IMR-90 (cell line): ENCODE results near the gene MET. TPM values are rescaled to one million over a fixed set of nuclear protein-coding genes. Genes with fewer than 3 reads are reported as not detected.

Experiments
- ATAC-seq: fragments of 200-7000 bp; cut with Tn5 transposase; 2 replicates; pipeline ENCODE4 v1.9.1; 2020; ENCODE audit warnings: low read depth, mild to moderate bottlenecking, moderate library complexity
- BruUV-seq: library from RNA; stranded (reverse); fragments of 400-500 nt; replicated peaks from 2 replicates; lab custom pipeline; 2021; lab: Mats Ljungman, UMichigan
- CTCF ChIA-PET: fragments of 300-600 bp; formaldehyde crosslinking; extraction: SDS; loops from one replicate; lab custom pipeline; 2021; ENCODE audit warnings: antibody characterized with exemption; lab: Yijun Ruan, JAX
- POLR2A ChIA-PET: fragments of 300-600 bp; sonication (Branson Sonifier 250); formaldehyde crosslinking; loops from one replicate; lab custom pipeline; 2022; ENCODE audit warnings: antibody characterized with exemption; ENCODE audit not compliant: unreplicated experiment; lab: Charles Lee
- DNase-seq: peaks from one replicate; pipeline ENCODE4 v3.0.0; 2013
- H2AFZ ChIP-seq: replicated peaks from 2 replicates; pipeline ENCODE3; 2013; ENCODE audit warnings: low read length, mild to moderate bottlenecking; ENCODE audit not compliant: poor library complexity
- H2AK5ac ChIP-seq: 2 replicates; pipeline ENCODE4 v1.6.1; 2013; ENCODE audit warnings: low read depth, low read length, inconsistent platforms
- H2AK9ac ChIP-seq: replicated peaks from 2 replicates; pipeline ENCODE3; 2013; ENCODE audit warnings: mild to moderate bottlenecking, low read depth, low read length, moderate library complexity; ENCODE audit not compliant: poor library complexity
- H2BK120ac ChIP-seq: 2 replicates; pipeline ENCODE4 v1.6.1; 2013; ENCODE audit warnings: low read depth, low read length, inconsistent platforms
- H2BK15ac ChIP-seq: 3 replicates; pipeline ENCODE4 v1.6.1; 2013; ENCODE audit warnings: low read depth, low read length, inconsistent platforms
- H2BK20ac ChIP-seq: 2 replicates; pipeline ENCODE4 v1.6.1; 2013; ENCODE audit warnings: low read depth, mild to moderate bottlenecking, inconsistent platforms, low read length, moderate library complexity
- H2BK5ac ChIP-seq: 2 replicates; pipeline ENCODE4 v1.6.1; 2013; ENCODE audit warnings: mild to moderate bottlenecking, low read depth, low read length, inconsistent platforms; ENCODE audit not compliant: poor library complexity, severe bottlenecking
- H3K14ac ChIP-seq: replicated peaks from 2 replicates; pipeline ENCODE4 v1.6.1; 2013; ENCODE audit warnings: low read depth, low read length, inconsistent platforms
- H3K18ac ChIP-seq: 2 replicates; pipeline ENCODE4 v1.6.1; 2013; ENCODE audit warnings: low read depth, low read length, control low read depth
- H3K23ac ChIP-seq: 2 replicates; pipeline ENCODE4 v1.6.1; 2013; ENCODE audit warnings: low read depth, low read length, inconsistent platforms
- H3K27ac ChIP-seq: 2 replicates; pipeline ENCODE4 v1.5.1; 2013; ENCODE audit warnings: mild to moderate bottlenecking, control low read depth, low read length; ENCODE audit not compliant: insufficient read depth
- H3K27me3 ChIP-seq: 2 replicates; pipeline ENCODE4 v1.6.1; 2013; ENCODE audit warnings: low read length; ENCODE audit not compliant: control insufficient read depth, insufficient read depth
- H3K36me3 ChIP-seq: 2 replicates; pipeline ENCODE4 v1.6.1; 2013; ENCODE audit warnings: low read length, mixed read lengths; ENCODE audit not compliant: control insufficient read depth, insufficient read depth
- H3K4ac ChIP-seq: 2 replicates; pipeline ENCODE4 v1.6.1; 2013; ENCODE audit warnings: low read depth, low read length, inconsistent platforms
- H3K4me1 ChIP-seq: 2 replicates; pipeline ENCODE4 v1.6.1; 2013; ENCODE audit warnings: low read length, mixed read lengths; ENCODE audit not compliant: control insufficient read depth, insufficient read depth
- H3K4me2 ChIP-seq: 2 replicates; pipeline ENCODE4 v1.6.1; 2013; ENCODE audit warnings: low read depth, mild to moderate bottlenecking, control low read depth, low read length, moderate library complexity
- H3K4me3 ChIP-seq: 2 replicates; pipeline ENCODE4 v1.5.1; 2013; ENCODE audit warnings: low read depth, mild to moderate bottlenecking, control low read depth, low read length, moderate library complexity; ENCODE audit not compliant: insufficient read depth
- H3K56ac ChIP-seq: 2 replicates; pipeline ENCODE4 v1.6.1; 2013; ENCODE audit warnings: low read length, inconsistent platforms; ENCODE audit not compliant: insufficient read depth; ENCODE audit errors: extremely low read depth
- H3K79me1 ChIP-seq, 2 experiments: 2 replicates each; pipeline ENCODE4 v1.6.1; 2013; ENCODE audit warnings: low read length in 2 of 2, inconsistent platforms in 1 of 2, low read depth in 1 of 2
- H3K9ac ChIP-seq: 2 replicates; pipeline ENCODE4 v1.6.1; 2013; ENCODE audit warnings: low read depth, low read length, control low read depth
- H3K9me1 ChIP-seq: 2 replicates; pipeline ENCODE4 v1.6.1; 2013; ENCODE audit warnings: low read length, inconsistent platforms; ENCODE audit not compliant: insufficient read depth
- H3K9me3 ChIP-seq: 2 replicates; pipeline ENCODE4 v1.6.1; 2013; ENCODE audit warnings: low read length; ENCODE audit not compliant: control insufficient read depth, insufficient read depth
- H4K20me1 ChIP-seq: 2 replicates; pipeline ENCODE4 v1.6.1; 2013; ENCODE audit warnings: low read length, inconsistent platforms; ENCODE audit not compliant: insufficient read depth
- H4K5ac ChIP-seq: 2 replicates; pipeline ENCODE4 v1.6.1; 2013; ENCODE audit warnings: mild to moderate bottlenecking, low read depth, low read length, control low read depth
- H4K8ac ChIP-seq, 2 experiments: 2 replicates each; pipeline ENCODE4 v1.6.1; 2013; ENCODE audit warnings: low read depth in 2 of 2, low read length in 2 of 2, control low read depth in 1 of 2, inconsistent platforms in 1 of 2
- H4K91ac ChIP-seq: 2 replicates; pipeline ENCODE4 v1.6.1; 2013; ENCODE audit warnings: low read depth, low read length, inconsistent platforms; ENCODE audit not compliant: insufficient read depth
- BHLHE40 ChIP-seq: fragments of 150-350 bp; IDR thresholded peaks from 2 replicates; pipeline ENCODE4 v1.6.1; 2016; ENCODE audit warnings: mild to moderate bottlenecking, low read depth, low read length
- CHD1 ChIP-seq: IDR thresholded peaks from 2 replicates; pipeline ENCODE4 v1.6.1; 2012; ENCODE audit warnings: low read depth, low read length, improper control_type of control experiment
- CTCF ChIP-seq: conservative IDR thresholded peaks from 2 replicates; pipeline ENCODE4 v1.5.1; 2012; ENCODE audit warnings: mild to moderate bottlenecking, low read depth, low read length, improper control_type of control experiment
- ELK1 ChIP-seq: fragments of 150-350 bp; IDR thresholded peaks from 2 replicates; pipeline ENCODE4 v1.6.1; 2016; ENCODE audit warnings: low read depth, mild to moderate bottlenecking, low read length, moderate library complexity, borderline replicate concordance
- MAFK ChIP-seq: IDR thresholded peaks from 2 replicates; pipeline ENCODE4 v1.6.1; 2012; ENCODE audit warnings: low read depth, low read length, improper control_type of control experiment
- MAZ ChIP-seq: IDR thresholded peaks from 2 replicates; pipeline ENCODE4 v1.6.1; 2012; ENCODE audit warnings: low read depth, mild to moderate bottlenecking, low read length, improper control_type of control experiment, moderate library complexity, borderline replicate concordance
- NFE2L2 ChIP-seq: fragments of 150-350 bp; IDR thresholded peaks from 2 replicates; pipeline ENCODE4 v1.6.1; 2016; ENCODE audit warnings: low read depth, mild to moderate bottlenecking, low read length
- POLR2A ChIP-seq: IDR thresholded peaks from 2 replicates; pipeline ENCODE4 v1.6.1; 2012; ENCODE audit warnings: mild to moderate bottlenecking, low read depth, low read length
- RCOR1 ChIP-seq: IDR thresholded peaks from 2 replicates; pipeline ENCODE4 v1.6.1; 2012; ENCODE audit warnings: mild to moderate bottlenecking, low read length, improper control_type of control experiment; ENCODE audit not compliant: insufficient replicate concordance
- RFX5 ChIP-seq: IDR thresholded peaks from 2 replicates; pipeline ENCODE4 v1.8.0; 2012; ENCODE audit warnings: low read depth, mild to moderate bottlenecking, low read length, moderate library complexity
- SMC3 ChIP-seq: fragments of 150-350 bp; IDR thresholded peaks from 2 replicates; pipeline ENCODE4 v1.6.1; 2016; ENCODE audit warnings: low read depth, mild to moderate bottlenecking, antibody characterized with exemption, low read length, moderate library complexity
- WGBS, 2 experiments: methylation state at CpG; one replicate each; pipeline versions ENCODE4 v1.1.5 to v1.1.7; 2013; ENCODE audit warnings: missing lambda C conversion rate in 2 of 2; ENCODE audit not compliant: insufficient read length in 1 of 2; ENCODE audit errors: extremely low coverage in 2 of 2; 5-methylcytosine and 5-hydroxymethylcytosine counted together
- dilution Hi-C: fragments of 300-500 bp; cut with HindIII; formaldehyde crosslinking; loops from one replicate; pipeline ENCODE4 v1.14.3; 2018; ENCODE audit warnings: low sequenced_read_pairs; ENCODE audit not compliant: unreplicated experiment
- in situ Hi-C: fragments of 300-500 bp; cut with MboI; formaldehyde crosslinking; loops from 3 replicates; pipeline ENCODE4 v1.14.3; 2019; ENCODE audit warnings: low sequenced_read_pairs, inconsistent platforms, mixed read lengths
- intact Hi-C: fragments of 100-400 bp; cut with micrococcal nuclease; formaldehyde crosslinking; loops from 2 replicates; pipeline ENCODE4 v1.10.0; 2022
- polyA plus RNA-seq, 3 experiments: library from polyadenylated mRNA; depleted of rRNA; stranded (reverse); fragments of >200 nt; gene quantifications; 2 replicates each; pipeline ENCODE4 v1.2.3, GENCODE V29; 2012; ENCODE audit warnings: low replicate concordance in 1 of 3
- total RNA-seq: library from RNA; depleted of rRNA; stranded (reverse); fragments of >200 nt; gene quantifications from 2 replicates; pipeline ENCODE4 v1.2.3, GENCODE V29; 2012

MET gene
- total and polyA plus RNA-seq, 2 of the 4 experiments (the other 2 are of a cell fraction) = 15.0 to 84.6 TPM

- Histone ChIP-seq H2BK15ac (no peak overlapping the region), H3K4ac (no peak overlapping the region), H3K4me1 (no peaks in the 10 kb centered on the region), H4K8ac (no peak overlapping the region), H2AFZ (no peak overlapping the region), H2AK5ac (no peak overlapping the region), H3K56ac (no peak overlapping the region), H4K20me1 (no peaks in the 10 kb centered on the region), H2AK9ac (no peak overlapping the region), H3K36me3 (no peaks in the 10 kb centered on the region), H3K27me3 (peaks cover 1% of the 10 kb centered on the region; the same call in 1 of the 2 replicates), H3K14ac (no peak overlapping the region), H3K27ac (no peak overlapping the region), H2BK5ac (no peak overlapping the region), H3K9me3 (no peaks in the 10 kb centered on the region), H4K91ac (no peak overlapping the region), H3K9ac (no peak overlapping the region), H3K79me1 (no peaks in the 10 kb centered on the region), H2BK120ac (no peak overlapping the region), H3K23ac (no peak overlapping the region), H3K4me3 (no peak overlapping the region), H3K9me1 (no peaks in the 10 kb centered on the region), H3K4me2 (no peak overlapping the region), H4K5ac (no peak overlapping the region), H3K18ac (no peak overlapping the region), H2BK20ac (no peak overlapping the region)
- in situ Hi-C loops (no loop called here), dilution Hi-C loops (no loop called here), intact Hi-C loops (loop anchor here (5.0 kb wide), 1 partner anchor 34 kb away; no protein-coding TSS in a partner anchor)
- no peak for DNase-seq
- ChIA-PET CTCF (no interaction called here), POLR2A (no interaction called here)
- WGBS, 2 experiments = no CpG with 5 or more reads among the region's 2 CpGs
- ATAC-seq = no peak
- BruUV-seq = no TSS peak
- no peak for TF ChIP-seq MAFK
- no peak for TF ChIP-seq CTCF
- no peak for TF ChIP-seq SMC3
- TF ChIP-seq MAZ = no peak
- TF ChIP-seq RFX5 = no peak
- no peak for TF ChIP-seq NFE2L2
- TF ChIP-seq ELK1 = no peak
- TF ChIP-seq RCOR1 = no peak
- no peak for TF ChIP-seq BHLHE40
- no peak for TF ChIP-seq POLR2A
- TF ChIP-seq CHD1 = no peak
These were observed 30.3 kb upstream of the MET start for GRCh38 chr7:116641551-116642153.
